ENCODE data around the gene FIP1L1.
"Not testable (repeated sequence)": the region's sequence is repeated elsewhere in the genome, so short reads cannot be mapped to it uniquely, and the experiment has no call there.

The FIP1L1 gene

GRCh38 chr4:53380221-53380620 lies 2.8 kb downstream of the FIP1L1 start:
- Histone ChIP-seq H3K4me2 (ENCODE audit: low read length) (no peak overlapping the region), H3K9ac (no peak overlapping the region), H3K27me3 (ENCODE audit: control insufficient read depth, insufficient read depth, low read length) (no peaks in the 10 kb centered on the region), H3K36me3 (ENCODE audit: control insufficient read depth, insufficient read depth, low read length) (no peaks in the 10 kb centered on the region), H3K9me3 (ENCODE audit: control insufficient read depth, low read length) (no peaks in the 10 kb centered on the region), H3K4me3 (ENCODE audit: low read depth, low read length) (no peak overlapping the region), H3K79me2 (peaks cover 8% of the 10 kb centered on the region), H3K4me1 (peaks cover 2% of the 10 kb centered on the region), H2AFZ (no peak overlapping the region), H3K27ac (no peak overlapping the region)
- no peak for TF ChIP-seq CTCF (IDR thresholded peaks at IDR 0.05)

DNA sequence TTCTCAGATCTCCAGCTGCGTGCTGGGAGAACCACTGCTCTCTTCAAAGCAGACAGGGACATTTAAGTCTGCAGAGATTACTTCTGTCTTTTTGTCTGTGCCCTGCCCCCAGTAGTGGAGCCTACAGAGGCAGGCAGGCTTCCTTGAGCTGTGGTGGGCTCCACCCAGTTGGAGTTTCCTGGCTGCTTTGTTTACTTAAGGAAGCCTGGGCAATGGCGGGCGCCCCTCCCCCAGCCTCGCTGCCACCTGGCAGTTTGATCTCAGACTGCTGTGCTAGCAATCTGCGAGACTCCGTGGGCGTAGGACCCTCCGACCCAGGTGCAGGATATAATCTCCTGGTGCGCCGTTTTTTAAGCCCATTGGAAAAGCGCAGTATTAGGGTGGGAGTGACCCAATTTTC lies 32.0 kb downstream of the FIP1L1 start:
- H3K4me2 ChIP-seq (ENCODE audit: low read length); H3K9me3 ChIP-seq (ENCODE audit: control insufficient read depth, low read length); H3K4me3 ChIP-seq (ENCODE audit: low read depth, low read length); H3K27me3 ChIP-seq (ENCODE audit: control insufficient read depth, insufficient read depth, low read length); H3K27ac ChIP-seq; H3K9ac ChIP-seq; H3K36me3 ChIP-seq (ENCODE audit: control insufficient read depth, insufficient read depth, low read length); H3K4me1 ChIP-seq; H2AFZ ChIP-seq; H3K79me2 ChIP-seq: not testable (repeated sequence)

DNA sequence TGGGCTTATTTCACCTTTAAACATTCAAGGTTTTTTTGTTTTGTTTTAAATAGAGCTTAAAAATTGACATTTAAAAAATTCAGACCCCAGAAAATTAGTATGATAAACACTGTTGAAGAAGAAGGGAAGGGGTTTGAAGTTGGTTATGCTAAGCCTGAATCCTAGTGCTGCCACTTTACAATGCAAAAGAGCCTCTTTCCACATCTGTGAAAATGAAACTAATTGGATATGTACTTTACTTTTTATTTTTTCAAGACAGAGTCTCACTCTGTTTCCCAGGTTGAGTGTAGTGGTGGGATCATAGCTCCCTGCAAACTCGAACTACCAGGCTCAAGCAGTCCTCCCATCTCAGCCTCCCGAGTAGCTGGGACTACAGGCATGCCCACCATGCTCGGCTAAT lies 41.8 kb downstream of the FIP1L1 start:
- no peaks in the 10 kb centered on the region for H3K79me2 ChIP-seq
- H3K9me3 ChIP-seq (ENCODE audit: control insufficient read depth, low read length) = no peaks in the 10 kb centered on the region
- no peaks in the 10 kb centered on the region for H3K27me3 ChIP-seq (ENCODE audit: control insufficient read depth, insufficient read depth, low read length)
- H3K4me3 ChIP-seq (ENCODE audit: low read depth, low read length) = no peak overlapping the region
- TF ChIP-seq CTCF (IDR thresholded peaks at IDR 0.05) = no peak
- no peak overlapping the region for H3K27ac ChIP-seq
- no peak overlapping the region for H3K9ac ChIP-seq
- H3K36me3 ChIP-seq (ENCODE audit: control insufficient read depth, insufficient read depth, low read length) = no peaks in the 10 kb centered on the region
- H3K4me2 ChIP-seq (ENCODE audit: low read length) = no peak overlapping the region
- no peaks in the 10 kb centered on the region for H3K4me1 ChIP-seq
- no peak overlapping the region for H2AFZ ChIP-seq

DNA sequence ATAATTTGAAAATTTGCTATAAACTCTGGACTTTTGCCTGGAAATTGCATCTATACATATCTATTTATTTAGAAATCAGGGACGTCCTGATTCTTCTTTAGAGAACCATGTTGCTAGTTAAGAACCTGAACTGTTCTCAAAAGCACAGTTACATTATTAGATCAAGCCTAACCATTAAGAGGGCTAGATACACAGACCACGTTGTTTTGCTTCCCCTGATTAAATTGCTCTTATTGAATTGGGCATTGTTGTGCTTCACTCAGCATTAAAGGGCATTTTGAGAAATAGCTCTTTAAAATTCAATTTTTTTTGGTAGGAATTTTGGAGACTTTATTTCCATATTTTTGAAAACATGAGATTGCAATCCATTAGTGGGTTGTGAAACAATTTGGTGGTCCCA lies 44.4 kb downstream of the FIP1L1 start:
- Histone ChIP-seq H2AFZ (no peak overlapping the region), H3K27ac (no peak overlapping the region), H3K36me3 (ENCODE audit: control insufficient read depth, insufficient read depth, low read length) (no peaks in the 10 kb centered on the region), H3K27me3 (ENCODE audit: control insufficient read depth, insufficient read depth, low read length) (no peaks in the 10 kb centered on the region), H3K9me3 (ENCODE audit: control insufficient read depth, low read length) (no peaks in the 10 kb centered on the region), H3K4me1 (no peaks in the 10 kb centered on the region), H3K79me2 (no peaks in the 10 kb centered on the region), H3K4me3 (ENCODE audit: low read depth, low read length) (no peak overlapping the region), H3K4me2 (ENCODE audit: low read length) (no peak overlapping the region), H3K9ac (no peak overlapping the region)
- TF ChIP-seq CTCF (IDR thresholded peaks at IDR 0.05) = no peak

DNA sequence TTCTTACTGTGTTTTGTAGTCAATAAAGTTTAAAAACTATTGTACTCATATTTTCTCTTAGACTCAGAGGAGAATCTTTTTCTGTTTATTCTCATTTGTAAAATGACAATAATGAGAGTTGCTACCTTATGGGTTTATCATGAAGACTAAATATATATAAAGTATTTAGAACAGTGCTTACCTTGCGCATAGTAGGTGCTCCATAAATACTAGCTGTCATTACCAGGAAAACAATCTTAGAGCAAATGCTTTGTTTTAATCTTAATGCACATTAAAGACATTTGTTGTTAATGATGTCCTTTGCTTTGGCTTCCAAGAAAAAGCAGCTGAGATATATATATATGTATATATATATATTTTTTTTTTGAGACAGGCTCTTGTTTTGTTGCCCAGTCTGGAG lies 44.9 kb downstream of the FIP1L1 start:
- no peak overlapping the region for H2AFZ ChIP-seq
- TF ChIP-seq CTCF (IDR thresholded peaks at IDR 0.05) = no peak
- no peak overlapping the region for H3K4me3 ChIP-seq (ENCODE audit: low read depth, low read length)
- no peaks in the 10 kb centered on the region for H3K4me1 ChIP-seq
- no peak overlapping the region for H3K9ac ChIP-seq
- H3K9me3 ChIP-seq (ENCODE audit: control insufficient read depth, low read length) = no peaks in the 10 kb centered on the region
- H3K27ac ChIP-seq = no peak overlapping the region
- no peaks in the 10 kb centered on the region for H3K36me3 ChIP-seq (ENCODE audit: control insufficient read depth, insufficient read depth, low read length)
- no peaks in the 10 kb centered on the region for H3K79me2 ChIP-seq
- H3K4me2 ChIP-seq (ENCODE audit: low read length) = no peak overlapping the region
- no peaks in the 10 kb centered on the region for H3K27me3 ChIP-seq (ENCODE audit: control insufficient read depth, insufficient read depth, low read length)
